UCSD-AML1 (cell line): ENCODE results near the gene EIF4G1.
A peak's percentile ranks its signal among the peaks of the same experiment; 100 is the strongest.
"Not testable (repeated sequence)": the region's sequence is repeated elsewhere in the genome, so short reads cannot be mapped to it uniquely, and the experiment has no call there.

ENCODE experiments used
- DNase-seq: peaks from one replicate; lab custom pipeline; 2025; ENCODE audit not compliant: unreplicated experiment; lab: John Stamatoyannopoulos, UW

The EIF4G1 gene

GRCh38 chr3:184334470-184335158, 20.2 kb downstream of the EIF4G1 start:
- no peak for DNase-seq

- DNase-seq = no peak
Measured at GRCh38 chr3:184335291-184335660, 20.9 kb downstream of the EIF4G1 start.

GRCh38 chr3:184335661-184336546, 21.5 kb downstream of the EIF4G1 start:
- DNase-seq = no peak

- no peak for DNase-seq
Measured at GRCh38 chr3:184336547-184337398, 22.4 kb downstream of the EIF4G1 start.

- no peak for DNase-seq
Measured at GRCh38 chr3:184337399-184337714, 23.0 kb downstream of the EIF4G1 start, which contains the start of gene FAM131A. Gene FAM131A (plus strand): TSS chr3:184337600. CDS start chr3:184337631, 31 bp downstream.

- no peak for DNase-seq
Measured at GRCh38 chr3:184337981-184338380, 23.6 kb downstream of the EIF4G1 start.

- no peak for DNase-seq
Measured at GRCh38 chr3:184338511-184338945, 24.1 kb downstream of the EIF4G1 start.

- DNase-seq = no peak
Measured at GRCh38 chr3:184339001-184339400, 24.6 kb downstream of the EIF4G1 start.

GRCh38 chr3:184339451-184340135, 25.2 kb downstream of the EIF4G1 start:
- DNase-seq = not testable (repeated sequence)

- no peak for DNase-seq
Measured at GRCh38 chr3:184341925-184342324, 27.5 kb downstream of the EIF4G1 start.

GRCh38 chr3:184343200-184343876, 28.9 kb downstream of the EIF4G1 start:
- DNase-seq = no peak

- no peak for DNase-seq
Measured at GRCh38 chr3:184344579-184345316, 30.3 kb downstream of the EIF4G1 start.

GRCh38 chr3:184345317-184346144, 31.1 kb downstream of the EIF4G1 start:
- peak; percentile 50 for DNase-seq

GRCh38 chr3:184346480-184347190, 32.2 kb downstream of the EIF4G1 start:
- DNase-seq = no peak

- DNase-seq = no peak
Measured at GRCh38 chr3:184347321-184348056, 33.1 kb downstream of the EIF4G1 start.

- DNase-seq = no peak
Measured at GRCh38 chr3:184348057-184348382, 33.6 kb downstream of the EIF4G1 start.
